Activated naive CD4-positive, alpha-beta T cell treated with Interleukin-2 at 50 U/mL for 16 hours (primary cell): ENCODE results near the gene LSM14B.
A peak's percentile ranks its signal among the peaks of the same experiment; 100 is the strongest.

Experiments
- DNase-seq: peaks from one replicate; pipeline ENCODE4 v3.0.0-alpha.2; 2020

LSM14B gene

GRCh38 chr20:62133051-62133845 lies 11.0 kb downstream of the LSM14B start:
- DNase-seq, result no peak

- no peak for DNase-seq
Observed at GRCh38 chr20:62133864-62134263, 11.6 kb downstream of the LSM14B start.

GRCh38 chr20:62134735-62135231 lies 12.5 kb downstream of the LSM14B start:
- DNase-seq, result no peak

- no peak for DNase-seq
Observed at GRCh38 chr20:62135573-62136266, 13.4 kb downstream of the LSM14B start.

- peak; percentile 70 for DNase-seq
Observed at GRCh38 chr20:62136283-62137091, 14.2 kb downstream of the LSM14B start.

GRCh38 chr20:62137092-62137384 lies 14.8 kb downstream of the LSM14B start:
- no peak for DNase-seq

- DNase-seq, result no peak
Observed at GRCh38 chr20:62137478-62138203, 15.4 kb downstream of the LSM14B start.

GRCh38 chr20:62138204-62138543 lies 15.9 kb downstream of the LSM14B start:
- DNase-seq, result no peak

GRCh38 chr20:62138912-62139311 lies 16.6 kb downstream of the LSM14B start:
- DNase-seq, result no peak

- DNase-seq, result no peak
Observed at GRCh38 chr20:62139636-62140035, 17.4 kb downstream of the LSM14B start.

- no peak for DNase-seq
Observed at GRCh38 chr20:62141043-62141396, 18.7 kb downstream of the LSM14B start.

- peak; percentile 33 for DNase-seq
Observed at GRCh38 chr20:62141397-62142251, 19.3 kb downstream of the LSM14B start.

- DNase-seq, result no peak
Observed at GRCh38 chr20:62142252-62143080, 20.2 kb downstream of the LSM14B start.

- peak; percentile 86 for DNase-seq
Observed at GRCh38 chr20:62143081-62143956, 21.0 kb downstream of the LSM14B start, which contains the start of the genes PSMA7 and SS18L1. PSMA7 (minus strand) TSS chr20:62143394; CDS start chr20:62143303, 91 bp downstream. SS18L1 (plus strand) TSS chr20:62143769; CDS start chr20:62143821, 52 bp downstream.

GRCh38 chr20:62143957-62144825 lies 21.9 kb downstream of the LSM14B start:
- peak; percentile 64 for DNase-seq

- no peak for DNase-seq
Observed at GRCh38 chr20:62145688-62146018, 23.4 kb downstream of the LSM14B start.

- DNase-seq, result no peak
Observed at GRCh38 chr20:62146019-62146755, 23.9 kb downstream of the LSM14B start.

GRCh38 chr20:62147125-62147524 lies 24.9 kb downstream of the LSM14B start:
- DNase-seq, result no peak
